ENCODE results near the gene CIB2.

Gene CIB2

DNA sequence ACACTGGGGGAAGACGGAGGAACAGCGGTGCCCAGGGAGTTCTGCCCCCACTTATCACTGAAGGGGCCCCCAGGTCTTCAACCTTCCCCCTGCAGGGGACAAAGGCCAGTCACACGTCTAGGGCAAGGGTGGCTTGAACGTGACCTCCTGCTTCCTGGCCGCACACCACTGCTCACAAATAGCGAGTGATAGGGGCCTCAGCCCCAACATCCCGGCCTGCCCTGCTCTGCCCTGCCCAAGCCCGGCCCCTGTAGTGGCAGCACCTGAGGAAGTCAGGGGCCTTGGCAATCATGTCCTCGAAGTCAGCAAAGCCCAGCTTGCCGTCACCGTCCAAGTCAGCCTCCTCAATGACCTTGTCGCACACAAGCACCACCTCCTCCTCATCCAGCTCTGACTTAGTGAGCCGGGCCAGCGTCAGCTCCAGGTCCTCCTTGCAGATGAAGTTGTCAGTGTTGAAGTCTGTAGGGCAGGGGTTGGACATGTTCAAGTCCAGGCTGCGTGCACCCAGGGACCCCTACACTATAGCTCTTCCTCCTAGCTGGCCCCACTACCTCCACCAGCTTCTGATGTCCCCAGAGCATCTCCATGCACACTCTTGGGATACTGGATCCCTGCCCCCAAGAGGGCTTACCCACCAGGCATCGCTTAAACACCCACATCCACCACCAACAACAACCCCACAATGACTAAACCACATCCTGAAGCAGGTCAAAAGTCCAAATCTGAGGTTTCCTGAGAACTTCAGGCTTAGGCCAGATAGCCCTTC lies 25.6 kb downstream of the CIB2 start:
- no peak for DNase-seq

DNA sequence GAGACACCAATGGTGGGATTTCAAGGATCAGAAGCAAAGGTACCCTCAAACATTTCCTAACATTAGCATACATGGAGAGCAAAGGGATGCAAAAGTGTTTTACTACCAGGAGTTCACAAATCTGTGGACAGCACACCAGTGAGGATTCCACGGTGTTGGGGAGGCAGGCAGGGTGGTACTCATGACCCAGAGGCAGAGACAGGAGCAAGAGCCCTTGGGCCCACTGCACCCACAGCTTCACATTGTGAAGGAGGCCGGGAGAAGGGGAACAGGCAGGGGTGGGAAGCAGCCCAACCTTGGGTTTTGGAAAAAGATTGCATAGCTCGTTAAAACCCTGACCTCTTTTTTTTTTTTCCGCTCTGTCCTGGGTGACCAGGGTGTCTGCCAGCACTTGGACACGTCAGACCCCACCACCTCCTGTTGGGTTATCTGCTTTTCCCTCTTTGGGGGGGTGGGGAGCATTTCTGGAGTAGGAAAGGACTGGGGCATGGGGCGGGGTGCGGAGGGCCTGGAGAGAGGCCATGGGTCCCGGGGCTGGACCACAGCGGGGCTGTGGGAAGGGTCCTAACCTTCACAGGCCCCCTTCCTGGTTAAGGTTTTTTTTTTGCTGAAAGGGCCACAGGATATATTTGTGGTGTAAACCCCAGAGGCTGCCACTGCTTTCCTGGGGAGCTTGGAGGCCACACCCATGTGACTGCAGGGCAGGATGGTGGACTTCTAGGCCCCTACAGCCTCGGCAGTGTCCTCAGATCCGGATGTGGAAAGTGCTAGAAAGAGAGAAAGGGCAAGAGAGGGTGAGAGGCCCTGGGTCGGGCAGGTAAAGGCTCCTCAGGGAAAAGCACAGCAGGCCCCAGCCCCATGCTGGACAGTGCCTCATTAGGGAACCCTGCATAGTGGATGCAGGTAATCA lies 26.4 kb downstream of the CIB2 start:
- DNase-seq, result no peak

DNA sequence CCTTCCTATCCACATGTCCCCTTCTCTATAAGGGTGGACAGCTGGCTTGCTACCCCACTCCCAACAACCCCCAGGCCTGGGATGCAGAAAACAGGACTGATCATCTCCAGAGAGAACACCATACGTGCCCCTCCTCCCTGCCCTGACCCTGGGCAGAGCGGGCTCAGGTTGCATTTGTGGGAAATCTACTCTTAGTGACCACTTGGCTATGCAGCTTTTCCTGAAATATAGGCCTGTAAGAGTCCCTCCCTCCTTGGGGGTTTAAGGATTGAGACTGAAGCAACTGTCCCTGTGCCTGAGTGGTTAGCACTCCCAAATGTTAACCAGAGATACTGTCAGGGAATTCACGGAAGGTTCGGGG lies 27.1 kb downstream of the CIB2 start:
- no peak for DNase-seq

DNA sequence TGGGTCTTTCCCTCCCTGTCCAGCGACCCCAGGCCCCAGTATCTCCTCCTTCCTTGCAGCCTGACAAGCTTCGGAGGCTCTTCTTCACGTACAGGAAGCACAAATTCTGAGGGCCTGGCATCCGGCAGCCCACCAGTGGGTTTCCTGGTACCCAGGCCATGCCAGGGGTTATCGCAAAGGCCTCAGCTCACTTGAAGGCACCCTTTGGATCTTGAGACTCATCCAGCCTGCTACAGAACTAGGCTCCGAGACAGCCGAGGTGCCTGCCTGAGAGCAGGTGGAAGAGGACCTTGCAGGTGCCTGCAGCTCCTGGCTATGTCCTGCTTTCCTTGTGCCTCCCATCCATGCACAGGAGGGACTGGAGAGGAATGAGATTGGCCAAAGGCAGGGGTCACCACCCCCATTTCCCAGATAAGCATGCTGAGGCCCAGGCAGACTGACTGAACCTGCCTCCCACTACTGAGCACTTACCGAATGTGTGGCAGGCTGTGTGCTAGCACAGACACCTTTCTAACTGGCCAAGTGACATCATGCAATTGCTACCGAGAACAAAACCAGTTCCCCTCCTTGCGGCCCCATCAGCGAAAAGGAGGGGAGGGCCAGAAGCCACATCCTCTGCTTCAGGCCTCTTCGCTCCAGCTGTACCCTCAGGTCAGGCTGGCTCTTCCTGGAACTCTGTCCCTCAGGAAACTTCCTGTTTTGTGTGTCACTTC lies 27.7 kb downstream of the CIB2 start:
- DNase-seq, result peak; percentile 46

DNA sequence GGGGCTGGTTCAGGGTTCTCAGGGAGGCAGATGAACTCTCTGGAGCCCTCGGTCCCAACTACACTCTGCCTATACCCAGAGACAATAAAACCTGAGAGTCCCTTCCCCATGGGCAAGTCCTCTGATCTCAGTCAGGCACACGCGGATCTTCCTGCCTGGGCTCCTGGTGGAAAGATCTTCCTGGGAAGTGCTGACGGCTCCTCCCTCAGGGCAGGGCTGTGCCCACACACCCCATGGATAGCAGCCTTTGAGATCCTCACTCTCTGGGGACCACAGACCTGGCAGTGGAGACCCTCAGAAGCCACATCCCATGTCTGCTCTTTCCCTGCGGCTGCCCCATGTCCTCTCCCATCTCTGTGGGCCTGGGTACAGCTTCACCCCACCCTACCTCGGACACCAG lies 28.5 kb downstream of the CIB2 start:
- DNase-seq, result no peak

DNA sequence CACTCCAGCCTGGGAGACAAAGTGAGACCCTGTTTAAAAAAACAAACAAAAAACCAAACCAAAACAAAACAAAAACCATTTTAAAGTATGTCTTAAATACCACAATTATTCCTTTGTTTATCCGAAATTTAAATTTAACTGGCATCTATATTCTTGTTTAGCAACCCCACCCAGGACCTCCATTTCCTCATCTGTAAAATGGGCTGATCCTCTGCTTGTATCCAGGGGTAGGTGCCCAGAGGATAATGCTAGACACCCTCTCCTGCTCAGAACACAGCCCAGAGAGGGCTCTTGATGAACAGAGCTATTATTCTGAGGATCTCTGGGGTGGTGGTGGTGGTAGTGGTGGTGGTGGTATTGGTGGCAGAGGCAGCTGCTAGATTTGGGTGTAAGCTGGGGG lies 29.0 kb downstream of the CIB2 start:
- no peak for DNase-seq

DNA sequence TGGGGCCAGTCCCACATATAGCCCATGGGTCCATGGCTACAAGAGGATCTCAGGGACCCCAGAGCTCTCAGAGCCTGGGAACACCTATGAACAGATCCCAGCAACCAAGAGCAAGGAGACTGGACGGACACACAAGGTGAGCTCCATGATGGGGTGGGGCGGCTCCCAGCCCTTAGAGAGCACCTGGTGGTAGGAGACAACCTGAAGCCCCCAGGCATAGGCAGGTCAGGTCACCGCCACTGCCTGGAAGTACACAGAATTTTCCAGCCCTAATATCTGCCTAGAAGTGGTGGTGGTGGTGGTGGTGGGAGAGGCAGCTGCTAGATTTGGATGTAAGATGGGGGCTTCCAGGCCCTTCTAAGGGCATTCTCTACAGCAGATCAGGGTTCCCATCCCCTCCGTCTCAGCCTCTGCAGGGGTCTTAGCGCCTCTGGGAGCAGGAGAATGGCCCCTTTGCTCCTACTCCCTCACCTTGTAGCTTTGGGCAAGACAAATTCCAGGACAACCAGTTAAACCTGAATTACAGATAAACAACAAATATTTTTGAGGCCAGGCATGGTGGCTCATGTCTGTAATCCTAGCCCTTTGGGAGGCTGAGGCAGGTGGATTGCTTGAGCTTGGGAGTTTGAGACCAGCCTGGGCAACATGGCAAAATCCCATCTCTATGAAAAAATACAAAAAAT lies 29.7 kb downstream of the CIB2 start:
- DNase-seq, result no peak

DNA sequence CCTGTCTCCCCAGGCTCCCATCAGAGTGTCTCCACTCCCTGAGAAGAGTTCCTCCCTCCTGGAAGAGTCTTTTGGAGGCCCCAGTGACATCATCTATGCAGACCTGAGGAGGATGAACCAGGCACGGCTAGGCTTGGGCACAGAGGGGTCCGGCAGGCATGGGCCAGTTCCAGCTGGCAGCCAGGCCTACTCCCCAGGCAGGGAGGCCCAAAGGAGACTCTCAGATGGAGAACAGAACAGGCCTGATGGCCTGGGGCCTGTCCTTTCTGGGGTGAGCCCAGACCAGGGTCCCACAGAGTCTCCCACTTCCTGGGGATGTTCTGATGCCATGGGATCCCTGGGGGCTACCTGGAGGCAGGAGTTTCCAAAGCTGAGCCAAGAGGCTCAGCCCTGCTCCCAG lies 30.4 kb downstream of the CIB2 start:
- DNase-seq, result no peak

DNA sequence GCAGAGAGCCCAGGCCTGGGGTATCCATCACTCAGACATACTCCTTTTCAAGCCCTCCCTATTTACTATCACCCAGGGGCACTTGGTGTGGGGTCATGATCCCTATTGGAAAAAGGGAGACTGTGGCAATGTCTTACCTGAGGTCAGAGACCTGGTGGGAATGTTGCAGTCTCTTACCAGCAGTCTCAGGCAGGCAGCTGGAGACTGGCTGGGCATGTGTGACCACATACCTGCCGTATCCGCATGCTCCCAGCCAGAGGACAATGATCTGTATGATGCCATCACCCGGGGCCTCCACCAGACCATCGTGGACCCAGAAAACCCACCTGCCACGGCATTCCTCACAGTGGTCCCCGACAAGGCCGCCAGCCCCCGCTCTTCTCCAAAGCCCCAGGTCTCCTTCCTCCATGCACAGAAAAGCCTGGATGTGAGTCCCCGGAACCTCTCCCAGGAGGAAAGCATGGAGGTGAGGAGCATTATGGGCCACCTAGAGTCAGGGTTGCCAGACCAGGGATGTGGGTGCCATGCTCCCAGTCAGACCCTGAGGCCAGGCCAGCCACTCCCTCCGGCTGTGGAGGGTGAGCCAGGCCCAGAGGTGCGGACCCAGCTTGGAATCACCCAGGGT lies 33.0 kb downstream of the CIB2 start:
- no peak for DNase-seq

DNA sequence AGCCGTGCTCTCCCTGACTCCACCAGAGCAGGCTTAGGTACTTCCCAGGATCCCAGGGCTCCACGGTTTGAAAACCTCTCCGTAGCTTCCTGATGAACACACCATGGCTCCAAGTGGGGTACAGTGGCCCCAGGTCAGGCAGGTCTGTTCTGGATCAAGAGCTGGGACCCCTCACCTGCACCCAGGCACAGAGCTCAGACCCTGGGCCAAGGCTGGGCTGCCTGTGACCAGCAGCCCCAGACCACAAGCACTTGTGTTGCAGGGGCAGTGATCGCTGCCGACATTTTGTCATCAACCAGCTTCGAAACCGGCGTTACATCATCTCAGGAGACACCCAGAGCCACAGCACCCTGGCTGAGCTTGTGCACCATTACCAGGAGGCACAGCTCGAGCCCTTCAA lies 33.6 kb downstream of the CIB2 start:
- DNase-seq, result no peak

DNA sequence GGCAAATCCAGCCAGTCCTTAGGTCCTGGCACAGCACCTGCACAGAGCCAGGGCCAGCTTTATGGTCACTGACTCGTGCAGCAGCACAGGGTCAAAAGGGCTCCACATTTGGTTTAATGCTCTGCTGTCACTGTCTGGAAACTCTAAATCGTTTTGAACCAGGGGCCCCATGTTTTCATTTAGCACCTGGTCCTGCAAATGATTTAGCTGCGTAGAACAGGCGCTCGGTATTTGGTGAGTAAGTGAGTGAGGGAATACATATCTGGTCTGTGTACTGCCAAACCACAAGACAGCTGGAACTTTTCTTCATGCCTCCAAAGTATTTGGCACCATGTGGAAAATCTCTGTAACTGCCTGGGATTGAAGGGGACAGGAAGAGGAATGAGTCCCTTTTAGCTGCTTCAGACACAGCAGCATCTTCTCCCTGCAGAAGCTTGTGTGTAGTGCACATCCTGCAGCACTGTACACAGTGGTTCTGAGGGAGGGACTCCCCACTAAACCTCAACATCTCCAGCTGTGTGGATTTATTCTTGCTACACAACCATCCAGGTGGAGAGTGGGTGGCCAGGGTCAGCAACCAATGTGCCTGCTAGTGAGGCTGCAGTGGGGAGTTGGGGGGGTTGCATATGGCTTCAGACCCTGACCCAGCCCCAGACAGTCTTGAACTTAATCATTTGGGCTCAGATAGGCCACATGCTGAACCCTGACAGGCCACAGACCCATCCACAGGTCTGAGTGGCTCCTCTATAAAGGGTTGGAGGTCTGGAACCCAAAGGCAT lies 37.8 kb downstream of the CIB2 start:
- no peak for DNase-seq

DNA sequence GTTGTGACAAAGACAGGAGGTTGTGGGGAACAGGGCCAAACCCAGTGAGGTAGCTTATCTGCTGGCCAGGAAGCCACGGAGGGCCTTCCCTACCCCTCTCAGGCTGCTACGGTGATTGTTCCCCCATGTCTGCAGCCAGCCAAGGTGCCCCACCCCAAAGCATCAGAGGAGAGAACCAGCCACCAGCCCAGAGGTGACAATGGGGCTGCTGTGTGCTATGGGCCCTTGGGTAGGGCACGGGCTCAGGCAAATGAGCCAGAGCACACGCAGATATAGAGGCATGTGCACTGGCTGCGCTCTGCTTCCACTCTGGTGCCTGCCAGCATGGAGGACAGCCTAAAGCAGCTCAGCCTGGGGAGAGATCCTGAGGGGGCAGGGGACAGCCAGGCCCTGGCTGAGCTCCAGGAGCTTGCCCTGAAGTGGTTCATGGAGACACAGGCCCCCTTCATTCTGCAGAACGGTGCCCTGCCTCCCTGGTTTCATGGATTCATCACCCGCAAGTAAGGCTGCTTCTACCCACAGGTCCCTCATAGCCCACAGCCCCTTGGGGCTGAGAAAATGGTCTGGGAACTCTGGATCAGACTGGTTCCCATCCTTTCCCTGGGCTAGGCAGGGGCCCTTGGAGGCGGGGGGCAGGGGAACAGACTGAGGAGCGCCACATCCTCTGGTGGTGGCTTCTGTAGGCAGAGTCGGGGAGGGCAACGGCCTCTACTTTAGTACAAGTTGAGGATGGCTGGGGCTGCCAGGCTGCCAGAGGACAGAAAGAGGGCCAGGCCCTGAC lies 38.8 kb downstream of the CIB2 start, which contains the start of gene SH2D7:
TSS of gene SH2D7 (plus strand) at position 301 of the 781 bp plus-strand sequence. CDS start at position 325, 24 bp downstream.
- no peak for DNase-seq

DNA sequence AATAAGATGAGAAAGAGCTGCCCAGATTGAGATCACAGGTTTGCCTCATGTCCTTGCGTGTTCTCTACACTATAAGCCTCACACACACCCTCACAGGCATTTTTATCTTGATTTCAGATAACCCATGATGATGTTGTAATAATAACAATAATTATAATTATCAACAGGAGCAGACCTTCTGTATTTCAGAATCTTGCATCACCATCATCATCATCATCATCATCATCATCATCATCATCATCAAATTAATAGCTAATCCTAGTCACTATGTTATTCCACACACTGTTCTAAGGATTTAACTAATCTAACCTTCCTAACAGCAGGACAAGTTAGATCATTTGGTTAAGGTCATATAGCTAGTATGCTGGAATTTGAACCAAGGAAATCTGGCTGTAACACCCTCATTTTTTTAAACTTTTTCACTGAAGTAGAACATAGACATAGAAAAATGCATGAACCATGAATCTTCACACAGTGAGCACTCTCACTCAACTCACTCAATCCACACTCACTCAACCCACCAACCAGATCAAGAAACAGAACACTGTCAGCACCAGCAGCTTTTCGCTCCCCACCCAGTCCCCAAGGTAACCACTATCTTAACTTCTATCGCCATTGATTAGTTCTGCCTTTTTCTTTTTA lies 40.7 kb downstream of the CIB2 start:
- no peak for DNase-seq

DNA sequence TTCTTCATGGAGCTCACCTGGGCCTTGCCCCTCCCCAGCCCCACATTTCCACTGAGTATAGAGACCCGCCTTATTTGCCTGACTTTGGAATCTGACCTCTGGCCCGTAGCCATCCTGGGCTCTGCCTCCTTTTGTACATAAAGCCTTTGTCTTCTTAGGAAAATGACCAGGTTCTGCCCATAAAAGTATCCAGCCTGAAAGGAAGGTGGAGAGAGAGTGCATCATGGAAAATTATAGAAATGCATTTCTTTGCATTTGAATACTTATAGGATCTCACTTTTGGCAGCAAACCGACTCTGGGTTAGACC lies 42.5 kb downstream of the CIB2 start:
- DNase-seq, result no peak

DNA sequence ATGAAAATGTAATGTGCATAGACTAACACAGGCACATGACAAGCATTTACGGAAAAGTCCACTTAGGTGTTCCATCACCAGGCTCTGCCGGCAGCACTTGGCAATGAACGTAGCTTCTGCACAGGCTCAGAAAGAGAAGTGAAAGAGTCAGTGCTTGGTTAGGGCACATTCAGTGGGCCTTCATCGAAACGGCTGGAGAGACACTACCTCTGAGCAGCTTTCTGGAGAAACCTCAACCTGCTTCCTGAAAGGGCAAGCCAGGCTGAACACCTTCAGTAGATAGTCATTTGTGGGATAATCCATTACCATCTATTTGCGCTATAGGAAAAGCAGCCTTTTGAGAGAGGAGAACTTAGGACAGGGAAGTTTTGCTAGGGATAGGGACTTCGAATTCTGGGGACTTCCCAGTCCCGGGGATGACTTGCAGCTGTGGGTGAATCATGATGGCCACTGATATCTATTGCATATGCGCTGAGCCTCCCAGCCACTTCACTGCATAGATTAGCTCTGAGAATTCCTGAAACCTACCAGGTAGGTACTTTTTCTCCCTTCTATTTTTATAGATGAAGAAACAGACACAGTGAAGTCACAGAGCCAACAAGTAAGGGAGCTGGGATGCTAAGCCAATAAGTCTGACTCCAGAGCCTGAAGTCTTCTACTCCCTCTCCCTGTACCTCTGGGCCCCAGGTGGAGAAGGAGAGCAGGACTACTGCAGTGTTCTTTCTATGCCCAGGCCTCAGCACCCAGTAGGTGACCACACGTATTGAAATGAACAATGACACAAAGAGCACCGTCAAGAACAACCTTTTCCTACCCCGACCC lies 43.1 kb downstream of the CIB2 start:
- DNase-seq, result peak; percentile 21

DNA sequence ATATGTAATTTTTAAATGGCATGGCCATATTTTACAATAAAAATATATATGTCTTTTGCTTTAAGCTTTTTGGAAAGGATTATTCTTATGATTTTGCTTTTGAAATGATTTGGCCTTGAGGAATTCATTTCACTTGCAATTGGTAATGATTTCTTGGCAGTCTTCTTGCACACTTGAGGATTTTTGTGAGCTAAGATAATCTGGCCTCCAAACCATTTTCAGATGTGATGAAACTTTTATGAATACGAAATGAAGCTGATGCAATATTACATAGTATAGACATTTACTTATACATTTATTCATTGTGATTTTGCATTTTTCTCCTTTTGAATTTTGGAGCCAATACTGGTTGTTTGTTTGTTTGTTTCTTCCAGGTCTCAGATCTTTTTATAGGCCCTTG lies 45.3 kb downstream of the CIB2 start:
- no peak for DNase-seq

DNA sequence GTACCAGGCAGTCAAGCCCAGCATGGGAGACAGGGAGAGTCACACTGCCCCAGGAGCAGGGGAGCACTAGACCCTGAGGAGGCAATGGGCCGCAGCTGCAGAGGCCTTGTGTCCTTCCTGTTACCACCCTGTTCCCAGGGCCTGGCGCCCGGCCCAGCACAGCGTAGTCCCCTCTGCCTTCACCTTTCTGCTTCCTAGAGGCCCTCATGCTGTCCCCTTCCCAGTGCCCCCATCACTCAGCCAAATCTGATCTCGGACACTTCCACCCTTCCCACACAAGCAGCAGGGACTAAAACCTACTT lies 46.8 kb downstream of the CIB2 start:
- DNase-seq, result no peak

DNA sequence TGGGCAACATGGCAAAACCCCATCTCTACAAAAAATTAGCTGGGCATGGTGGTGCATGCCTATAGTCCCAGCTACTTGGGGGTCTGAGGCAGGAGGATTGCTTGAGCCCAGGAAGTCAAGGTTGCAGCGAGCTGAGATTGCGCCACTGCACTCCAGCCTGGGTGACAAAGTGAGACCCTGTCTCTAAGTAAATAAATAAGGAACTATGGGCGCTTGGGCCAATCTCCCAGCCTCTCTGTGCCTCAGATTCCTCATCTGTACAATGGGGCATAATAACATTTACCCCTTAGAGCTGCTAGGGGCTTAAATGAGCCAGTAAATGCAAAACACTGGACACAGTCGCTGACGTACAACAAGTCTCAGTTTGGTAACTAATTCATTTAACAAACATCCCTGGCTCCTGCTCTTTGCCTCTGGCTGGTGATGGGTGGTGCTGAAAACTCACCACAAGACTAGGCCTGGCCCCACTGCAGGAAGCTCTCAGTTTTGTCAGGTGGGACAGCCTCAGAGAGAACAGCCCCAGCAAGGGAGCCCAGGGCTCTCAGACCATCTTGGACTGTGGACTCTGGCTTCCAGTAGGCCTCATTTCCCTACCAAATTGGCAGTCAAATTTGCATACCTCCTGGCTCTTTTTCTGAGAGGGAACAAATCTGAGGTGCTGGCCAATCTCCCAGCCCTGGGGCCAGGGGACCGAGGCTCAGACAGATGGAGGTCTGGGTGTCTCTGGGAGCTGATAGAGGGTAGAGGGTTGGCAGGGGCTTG lies 47.4 kb downstream of the CIB2 start:
- no peak for DNase-seq

DNA sequence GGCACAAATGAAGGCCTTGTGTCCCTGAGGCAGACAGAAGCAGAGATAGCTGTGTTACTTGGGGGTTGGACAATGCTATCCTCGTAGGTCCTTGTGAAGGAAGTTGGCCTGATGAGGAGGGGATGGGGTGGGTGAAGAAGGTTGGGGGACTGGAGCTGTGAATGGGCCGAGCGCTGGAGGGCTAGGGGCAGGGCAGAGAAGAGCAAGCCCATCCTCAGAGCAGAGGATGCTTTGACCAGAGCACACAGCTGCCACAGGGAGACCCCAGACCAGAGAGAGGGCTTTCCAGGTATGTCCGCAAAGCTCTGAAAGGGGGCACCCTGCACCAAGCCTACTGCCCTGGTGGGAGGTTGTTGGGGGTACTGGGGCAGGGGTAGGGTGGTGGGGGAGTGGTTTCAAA lies 48.1 kb downstream of the CIB2 start:
- DNase-seq, result no peak
